Activated T-helper 1 cell treated with anti-CD3 and anti-CD28 coated beads, Interleukin-2, amount 50 U/mL, for 16 hours (primary cell): ENCODE data around the gene TMCO5A.
"Not testable (repeated sequence)": the region's sequence is repeated elsewhere in the genome, so short reads cannot be mapped to it uniquely, and the experiment has no call there.

Experiments
- DNase-seq, 2 donors: peaks; one replicate each; pipeline ENCODE4 v3.0.0-alpha.2; 2020; ENCODE audit warnings: low read depth in 1 of 2, low spot score in 1 of 2

TMCO5A gene

DNA sequence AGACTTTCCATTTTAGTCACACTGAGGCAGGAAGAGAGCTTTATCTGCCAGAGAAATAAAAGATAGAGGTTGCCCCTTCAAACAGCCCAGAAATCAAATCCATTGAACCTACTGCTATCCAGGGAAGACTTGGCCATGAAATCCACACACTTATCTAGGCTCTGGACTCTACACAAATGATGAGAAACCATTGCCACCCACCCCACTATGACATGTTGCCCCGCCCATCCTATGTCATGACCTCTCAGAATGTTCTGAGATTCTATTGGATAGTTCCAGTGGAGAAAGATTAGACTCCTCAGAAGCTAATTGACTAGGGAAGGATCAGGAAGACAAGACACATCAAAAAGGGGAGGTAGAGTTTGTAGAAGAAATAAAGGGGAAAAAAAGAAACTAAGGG lies at the start of gene TMCO5A:
TSS of gene TMCO5A (plus strand) at position 301 of the 400 bp plus-strand sequence. CDS start 1,684 bp downstream, outside the sequence.
- no peak for DNase-seq

DNA sequence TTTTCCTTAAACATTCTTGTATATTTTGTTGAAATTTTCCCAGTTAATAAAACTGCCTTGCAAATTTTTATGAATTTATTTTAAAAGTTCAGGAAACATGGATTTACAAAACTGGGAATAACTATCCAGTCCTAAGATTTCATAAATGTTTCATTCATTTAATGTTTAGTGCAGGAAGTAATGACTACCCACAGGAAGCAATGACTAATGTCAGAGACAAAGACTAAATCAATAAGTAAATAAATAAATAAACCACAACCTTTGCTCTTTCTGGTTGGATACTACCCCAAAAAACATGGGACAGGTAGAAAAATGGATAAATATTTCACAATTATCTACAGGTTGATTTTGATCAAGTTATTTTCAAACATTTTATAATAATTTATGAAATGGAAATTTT lies 48.8 kb upstream of the TMCO5A start:
- DNase-seq: no peak

DNA sequence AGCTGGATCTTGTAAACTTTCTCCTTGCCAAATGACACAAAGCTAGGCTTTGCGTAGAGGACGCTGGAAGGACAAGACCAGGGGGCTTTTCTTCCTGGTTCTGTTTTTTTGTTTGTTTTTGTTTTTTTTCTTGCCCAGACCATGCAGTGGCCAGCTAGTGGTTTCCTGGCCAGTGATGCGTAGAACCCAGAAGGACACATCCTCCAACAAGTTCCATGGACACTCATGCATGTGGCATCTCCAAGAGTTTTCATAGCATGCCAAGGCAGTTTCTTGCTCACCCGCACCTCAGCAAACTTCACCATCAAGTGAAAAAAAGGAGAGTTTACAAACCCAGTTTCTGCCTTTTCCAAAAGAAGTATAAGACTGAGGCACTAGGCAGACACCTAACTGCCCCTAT lies 46.1 kb upstream of the TMCO5A start:
- no peak for DNase-seq

DNA sequence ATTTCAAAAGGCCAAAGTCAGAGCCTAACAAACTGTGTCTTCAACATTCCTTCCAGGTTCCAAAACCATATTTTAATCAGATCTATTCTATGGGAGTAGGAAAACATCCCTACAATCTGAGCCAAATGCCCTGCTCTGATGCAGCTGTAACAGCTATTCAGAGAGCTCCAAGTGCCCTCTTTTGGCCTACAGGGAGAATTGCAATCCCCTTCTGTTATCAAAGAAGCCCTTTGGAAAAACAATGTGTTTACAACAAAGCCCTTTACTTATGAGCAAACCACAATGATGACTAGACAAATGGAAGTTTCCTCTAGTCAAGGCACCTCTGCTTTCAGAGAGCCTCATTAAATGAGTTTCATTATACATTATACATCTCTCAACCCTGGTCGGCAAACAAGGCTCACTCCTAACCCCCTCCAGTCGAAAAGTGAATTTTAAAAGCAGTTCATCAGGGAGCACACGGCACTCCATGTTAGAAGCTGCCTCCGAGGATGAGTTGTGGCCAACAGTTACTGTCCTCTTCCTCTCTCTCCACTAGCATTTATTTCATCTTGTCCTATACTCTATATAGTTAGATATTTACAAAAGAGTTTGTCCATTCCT lies 42.6 kb upstream of the TMCO5A start:
- DNase-seq: no peak

DNA sequence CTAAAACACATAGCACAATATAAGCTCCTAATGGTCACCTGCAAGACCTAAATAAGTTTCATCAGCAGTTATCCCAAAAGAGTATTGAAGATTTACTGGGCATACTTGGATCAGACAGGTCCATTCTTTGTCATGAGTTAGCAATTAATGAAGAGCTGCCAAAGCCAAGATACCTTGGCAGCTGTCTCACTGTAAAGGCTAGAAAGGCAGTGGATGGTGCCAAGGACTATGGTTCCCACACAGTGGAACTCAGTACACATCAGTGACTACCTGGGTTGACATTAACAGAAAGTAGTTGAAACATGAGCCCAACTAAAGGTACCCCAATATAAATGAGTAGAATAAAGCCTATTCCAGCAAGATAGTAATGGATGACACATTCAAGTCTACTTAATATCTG lies 41.1 kb upstream of the TMCO5A start:
- DNase-seq: no peak

DNA sequence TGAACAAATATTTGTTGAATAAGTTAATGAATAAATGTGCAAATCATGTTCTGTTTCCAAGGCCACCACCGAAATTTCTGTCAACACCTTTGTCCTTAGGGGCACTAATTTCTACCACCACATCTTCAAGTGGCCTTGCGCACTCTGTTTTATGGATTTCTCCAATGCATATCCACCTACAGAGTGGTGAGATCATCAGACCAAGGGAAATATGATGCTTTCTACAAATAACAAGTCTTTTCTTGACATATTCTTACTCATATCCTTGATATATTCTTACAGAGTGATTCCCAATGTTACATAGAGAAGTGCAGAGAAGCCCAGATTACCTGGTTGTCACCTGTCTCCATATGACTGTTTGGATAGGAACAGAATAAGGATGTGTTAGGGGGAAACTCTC lies 36.1 kb upstream of the TMCO5A start:
- DNase-seq: no peak

GRCh38 chr15:37900326-37901221 lies 33.9 kb upstream of the TMCO5A start:
- no peak for DNase-seq

DNA sequence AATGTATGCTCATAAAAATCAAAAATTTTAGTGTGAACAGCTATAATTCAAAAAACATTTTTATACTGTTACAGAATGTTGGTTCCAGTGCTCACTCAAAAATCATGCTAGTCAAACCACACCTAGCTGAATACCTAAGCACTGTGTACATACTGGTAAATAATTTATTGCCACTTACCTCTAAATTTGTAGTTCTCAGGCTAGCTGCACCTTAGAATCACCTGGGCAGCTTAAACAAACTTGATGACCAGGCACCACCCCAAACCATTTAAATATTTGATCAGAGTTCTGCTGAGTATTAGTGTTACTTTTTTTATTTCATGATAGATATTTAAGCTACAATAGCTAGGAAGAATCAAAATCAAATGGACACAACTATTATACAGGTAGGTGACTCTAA lies 32.3 kb upstream of the TMCO5A start:
- DNase-seq: no peak

GRCh38 chr15:37903919-37904625 lies 30.4 kb upstream of the TMCO5A start:
- DNase-seq: no peak

DNA sequence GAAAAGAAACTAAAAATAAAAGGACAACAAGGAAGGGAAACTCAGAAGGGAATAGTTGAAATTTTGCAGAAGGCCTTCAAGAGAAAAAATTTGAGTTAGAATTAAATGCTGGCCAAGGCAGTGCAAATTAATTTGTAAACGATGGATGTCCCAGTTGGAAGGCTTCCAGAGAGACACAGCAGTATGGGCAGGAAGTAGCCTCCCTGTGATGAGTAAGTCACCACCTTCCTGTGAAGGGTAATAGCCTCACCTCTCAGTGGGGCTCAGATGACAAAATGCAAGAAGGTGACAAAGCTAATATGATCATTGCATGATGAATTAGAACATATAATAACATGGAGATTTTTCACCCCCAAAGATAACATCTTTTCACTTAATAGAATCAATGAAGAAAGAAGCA lies 27.3 kb upstream of the TMCO5A start:
- no peak for DNase-seq

GRCh38 chr15:37921527-37922385 lies 12.7 kb upstream of the TMCO5A start:
- no peak for DNase-seq

DNA sequence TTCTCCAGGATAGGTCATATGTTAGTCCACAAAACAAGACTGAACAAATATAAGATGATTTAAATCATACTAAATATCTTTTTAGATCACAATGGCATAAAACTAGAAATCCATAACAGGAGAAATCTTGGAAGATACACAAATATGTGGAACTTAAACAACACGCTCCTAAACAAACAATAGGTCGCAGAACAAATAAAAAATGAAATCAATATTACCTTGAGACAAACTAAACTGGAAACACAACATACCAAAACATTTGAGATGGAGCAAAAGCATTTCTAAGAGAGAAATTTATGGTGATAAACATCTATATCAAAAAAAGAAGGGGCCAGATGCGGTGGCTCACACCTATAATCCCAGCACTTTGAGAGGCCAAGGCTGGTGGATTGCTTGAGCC lies 8.3 kb upstream of the TMCO5A start:
- DNase-seq: no peak

GRCh38 chr15:37929238-37929637 lies 5.2 kb upstream of the TMCO5A start:
- DNase-seq: no peak

GRCh38 chr15:37931321-37931720 lies 3.1 kb upstream of the TMCO5A start:
- DNase-seq: no peak

DNA sequence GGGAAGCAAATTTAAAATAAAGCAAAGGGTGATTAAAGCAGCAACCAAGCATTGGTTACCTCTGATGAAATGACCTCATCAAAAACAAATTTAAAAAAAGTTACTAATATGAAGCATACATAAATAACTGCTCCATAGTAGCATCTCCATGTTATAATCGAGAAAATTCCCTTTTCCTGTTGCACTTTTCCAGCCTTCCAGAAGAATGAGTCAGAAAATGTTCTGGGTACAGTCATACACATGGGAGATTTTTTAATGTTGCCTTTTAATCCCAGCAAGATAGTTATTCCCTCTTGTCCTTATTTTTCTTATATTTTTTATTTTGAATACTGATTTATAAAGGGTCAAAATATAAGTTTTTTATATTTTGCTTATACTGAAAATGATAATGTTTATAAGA lies 2.6 kb upstream of the TMCO5A start:
- DNase-seq: no peak

- DNase-seq: no peak
These were observed 1.9 kb upstream of the TMCO5A start for GRCh38 chr15:37932549-37932948.

- DNase-seq: no peak
These were observed 774 bp upstream of the TMCO5A start for GRCh38 chr15:37933666-37934065.

- DNase-seq: no peak
These were observed 6.4 kb downstream of the TMCO5A start for GRCh38 chr15:37940876-37941275.

GRCh38 chr15:37941779-37942178 lies 7.3 kb downstream of the TMCO5A start:
- no peak for DNase-seq

- DNase-seq: no peak
These were observed 17.6 kb downstream of the TMCO5A start for GRCh38 chr15:37951999-37952398.

- not testable (repeated sequence) for DNase-seq
These were observed 26.3 kb downstream of the TMCO5A start for GRCh38 chr15:37960742-37961141.
